CD4-positive, alpha-beta T cell treated with Interleukin-15 for 4 hours (primary cell): ENCODE results near the gene ZNF646.

Experiments
- DNase-seq: peaks from one replicate; pipeline ENCODE4 v3.0.0-alpha.2; 2020; ENCODE audit warnings: low spot score

The ZNF646 gene, protein sequence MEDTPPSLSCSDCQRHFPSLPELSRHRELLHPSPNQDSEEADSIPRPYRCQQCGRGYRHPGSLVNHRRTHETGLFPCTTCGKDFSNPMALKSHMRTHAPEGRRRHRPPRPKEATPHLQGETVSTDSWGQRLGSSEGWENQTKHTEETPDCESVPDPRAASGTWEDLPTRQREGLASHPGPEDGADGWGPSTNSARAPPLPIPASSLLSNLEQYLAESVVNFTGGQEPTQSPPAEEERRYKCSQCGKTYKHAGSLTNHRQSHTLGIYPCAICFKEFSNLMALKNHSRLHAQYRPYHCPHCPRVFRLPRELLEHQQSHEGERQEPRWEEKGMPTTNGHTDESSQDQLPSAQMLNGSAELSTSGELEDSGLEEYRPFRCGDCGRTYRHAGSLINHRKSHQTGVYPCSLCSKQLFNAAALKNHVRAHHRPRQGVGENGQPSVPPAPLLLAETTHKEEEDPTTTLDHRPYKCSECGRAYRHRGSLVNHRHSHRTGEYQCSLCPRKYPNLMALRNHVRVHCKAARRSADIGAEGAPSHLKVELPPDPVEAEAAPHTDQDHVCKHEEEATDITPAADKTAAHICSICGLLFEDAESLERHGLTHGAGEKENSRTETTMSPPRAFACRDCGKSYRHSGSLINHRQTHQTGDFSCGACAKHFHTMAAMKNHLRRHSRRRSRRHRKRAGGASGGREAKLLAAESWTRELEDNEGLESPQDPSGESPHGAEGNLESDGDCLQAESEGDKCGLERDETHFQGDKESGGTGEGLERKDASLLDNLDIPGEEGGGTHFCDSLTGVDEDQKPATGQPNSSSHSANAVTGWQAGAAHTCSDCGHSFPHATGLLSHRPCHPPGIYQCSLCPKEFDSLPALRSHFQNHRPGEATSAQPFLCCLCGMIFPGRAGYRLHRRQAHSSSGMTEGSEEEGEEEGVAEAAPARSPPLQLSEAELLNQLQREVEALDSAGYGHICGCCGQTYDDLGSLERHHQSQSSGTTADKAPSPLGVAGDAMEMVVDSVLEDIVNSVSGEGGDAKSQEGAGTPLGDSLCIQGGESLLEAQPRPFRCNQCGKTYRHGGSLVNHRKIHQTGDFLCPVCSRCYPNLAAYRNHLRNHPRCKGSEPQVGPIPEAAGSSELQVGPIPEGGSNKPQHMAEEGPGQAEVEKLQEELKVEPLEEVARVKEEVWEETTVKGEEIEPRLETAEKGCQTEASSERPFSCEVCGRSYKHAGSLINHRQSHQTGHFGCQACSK (N-terminal part only)

DNA sequence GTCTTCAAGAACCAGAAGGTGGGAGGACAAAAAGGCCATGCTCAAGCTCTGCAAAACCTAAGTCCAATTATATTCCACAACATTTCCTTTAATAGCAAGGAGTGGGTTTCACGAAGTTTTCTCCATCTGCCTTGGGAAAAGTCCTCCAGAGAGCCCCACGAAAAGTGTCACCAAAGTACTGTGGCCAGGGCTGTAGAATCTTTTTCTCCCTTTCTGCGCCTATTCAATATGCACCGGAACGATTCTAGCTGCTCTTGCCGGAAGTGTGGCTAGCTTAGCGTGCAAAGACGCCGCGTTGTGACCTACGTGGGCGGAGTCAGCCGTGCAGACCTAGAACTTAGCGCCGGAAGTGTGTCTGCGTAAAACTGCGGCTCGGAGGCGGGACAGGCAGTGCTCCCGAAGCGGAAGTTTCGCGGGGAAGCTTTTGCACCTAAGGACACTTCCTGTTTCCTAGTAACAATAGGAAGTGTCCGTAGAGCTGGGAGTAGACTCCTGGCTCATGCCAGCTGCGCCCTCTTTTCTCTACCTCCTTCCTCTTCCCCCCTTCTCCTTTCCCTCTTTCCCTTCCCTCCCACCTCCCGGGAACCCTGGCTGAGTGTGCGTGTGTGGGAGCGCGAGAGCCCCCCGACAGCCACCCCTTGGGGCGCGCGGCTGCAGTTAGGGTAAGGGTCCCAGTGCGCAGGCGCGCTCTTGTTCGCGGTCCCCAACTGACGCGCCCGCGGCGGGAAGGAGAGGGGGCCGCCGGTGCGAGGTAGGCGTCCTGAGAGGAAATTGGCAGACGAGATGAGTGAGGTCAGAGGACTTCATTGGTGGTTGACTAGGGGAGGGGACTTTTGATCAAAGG, at the start of gene ZNF646, which contains the start of gene ZNF668:
TSS of gene ZNF646 (plus strand) at position 453 of the 844 bp plus-strand sequence. CDS start 1,903 bp downstream, outside the sequence.
TSS of gene ZNF668 (minus strand) at position 271 of the 844 bp plus-strand sequence. CDS start 9,781 bp downstream, outside the sequence.
- peak; percentile 98 for DNase-seq

DNA sequence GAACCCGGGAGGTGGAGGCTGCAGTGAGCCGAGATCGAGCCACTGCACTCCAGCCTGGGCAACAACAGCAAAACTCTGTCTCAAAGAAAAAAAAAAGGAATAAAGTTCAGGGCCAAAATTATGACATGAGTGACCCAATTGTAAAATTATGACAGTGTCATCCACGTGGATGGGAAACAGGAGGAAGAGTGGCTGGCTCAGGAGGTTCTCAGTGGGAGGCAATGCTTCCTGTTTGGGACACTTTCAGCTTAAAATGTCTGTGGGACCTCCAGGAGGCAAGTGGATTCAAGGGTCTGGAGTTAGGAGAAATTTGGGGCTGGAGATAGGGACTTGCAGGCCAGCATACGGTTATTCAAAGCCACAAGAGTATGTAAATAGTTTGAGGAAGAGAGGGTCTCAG, 48.9 kb upstream of the ZNF646 start:
- no peak for DNase-seq

DNA sequence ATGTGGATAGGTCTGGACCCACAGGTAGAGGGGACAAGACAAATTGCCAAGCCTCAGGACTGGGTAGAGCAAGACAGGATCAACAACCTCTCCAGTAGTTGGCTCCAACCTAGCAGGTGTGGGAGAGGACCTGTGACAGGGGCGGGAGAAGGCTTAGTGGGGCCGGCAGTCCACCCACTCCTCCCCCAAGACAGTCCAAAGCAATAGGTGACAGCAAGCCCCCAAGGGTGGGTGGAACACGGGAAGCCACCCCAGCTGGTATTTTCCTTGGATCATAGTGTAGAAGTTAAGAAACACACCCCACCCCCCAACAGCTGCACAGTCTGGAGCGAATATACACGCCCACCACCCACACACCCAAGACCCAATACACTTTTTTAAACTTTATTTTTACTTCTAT, 45.0 kb upstream of the ZNF646 start:
- no peak for DNase-seq

DNA sequence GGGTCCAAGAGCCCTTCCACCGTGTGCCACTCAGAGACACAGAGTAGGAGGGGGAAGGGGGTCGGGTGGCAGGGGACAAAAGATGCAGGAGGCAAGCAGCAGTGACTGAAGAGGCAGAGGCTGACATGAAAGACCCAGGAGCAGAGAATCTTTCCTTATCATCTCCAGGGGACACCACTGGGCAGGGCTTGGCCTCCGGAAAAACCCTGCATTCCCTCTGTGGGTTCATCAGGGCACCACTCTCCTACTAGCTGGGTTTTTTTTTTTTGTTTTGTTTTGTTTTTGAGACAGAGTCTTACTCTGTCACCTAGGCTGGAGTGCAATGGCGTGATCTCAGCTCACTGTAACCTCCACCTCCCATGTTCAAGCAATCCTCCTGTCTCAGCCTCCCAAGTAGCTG, 42.9 kb upstream of the ZNF646 start:
- no peak for DNase-seq

DNA sequence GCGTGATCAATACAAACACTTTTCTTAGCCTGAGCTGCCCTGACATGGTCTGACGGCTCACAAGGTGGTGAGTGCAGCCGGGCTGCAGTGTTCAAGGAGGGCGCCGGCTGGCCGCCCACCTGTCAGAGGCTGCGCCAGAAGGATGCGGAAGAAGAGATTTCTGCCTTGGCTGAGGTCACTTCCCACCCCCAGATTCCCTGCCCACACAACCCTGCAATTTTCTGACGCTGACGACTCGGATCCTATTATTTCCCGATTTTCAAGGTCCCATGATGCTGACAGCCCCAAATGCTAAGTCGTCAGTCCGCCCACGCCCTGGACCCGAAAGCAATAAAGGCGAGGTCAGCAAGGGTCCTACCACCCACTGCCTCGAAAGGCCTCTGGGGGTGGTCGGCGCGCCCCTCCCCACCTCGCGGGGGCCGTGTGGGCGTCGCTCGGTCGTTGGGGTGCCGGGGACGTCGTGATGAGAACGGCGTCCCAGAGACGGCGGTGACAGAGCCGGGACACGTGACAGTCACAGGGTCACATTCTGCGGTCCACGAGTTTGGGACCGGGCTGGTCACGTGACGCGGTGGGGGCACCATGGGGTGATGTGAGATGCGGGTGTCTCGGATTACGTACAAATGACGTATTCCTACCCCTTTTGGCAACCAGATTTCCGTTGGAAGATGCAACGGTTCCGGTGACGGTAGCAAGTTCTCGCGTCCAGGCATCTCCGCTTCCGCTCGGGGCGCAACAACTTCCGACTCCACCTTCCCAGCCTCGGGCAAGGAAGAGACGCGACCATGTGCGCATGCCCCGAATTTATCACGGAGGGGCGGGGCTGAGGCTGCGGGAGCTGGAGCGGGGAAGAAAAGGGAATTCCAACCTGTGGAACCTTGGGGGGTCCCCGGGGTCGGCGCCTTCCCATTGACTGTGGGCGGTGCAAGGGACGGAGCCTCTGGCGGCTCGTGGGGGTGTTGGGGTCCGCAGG, 41.2 kb upstream of the ZNF646 start, which contains the start of gene STX4:
TSS of gene STX4 (plus strand) at position 823 of the 973 bp plus-strand sequence. CDS start 248 bp downstream, outside the sequence.
- peak; percentile 97 for DNase-seq

DNA sequence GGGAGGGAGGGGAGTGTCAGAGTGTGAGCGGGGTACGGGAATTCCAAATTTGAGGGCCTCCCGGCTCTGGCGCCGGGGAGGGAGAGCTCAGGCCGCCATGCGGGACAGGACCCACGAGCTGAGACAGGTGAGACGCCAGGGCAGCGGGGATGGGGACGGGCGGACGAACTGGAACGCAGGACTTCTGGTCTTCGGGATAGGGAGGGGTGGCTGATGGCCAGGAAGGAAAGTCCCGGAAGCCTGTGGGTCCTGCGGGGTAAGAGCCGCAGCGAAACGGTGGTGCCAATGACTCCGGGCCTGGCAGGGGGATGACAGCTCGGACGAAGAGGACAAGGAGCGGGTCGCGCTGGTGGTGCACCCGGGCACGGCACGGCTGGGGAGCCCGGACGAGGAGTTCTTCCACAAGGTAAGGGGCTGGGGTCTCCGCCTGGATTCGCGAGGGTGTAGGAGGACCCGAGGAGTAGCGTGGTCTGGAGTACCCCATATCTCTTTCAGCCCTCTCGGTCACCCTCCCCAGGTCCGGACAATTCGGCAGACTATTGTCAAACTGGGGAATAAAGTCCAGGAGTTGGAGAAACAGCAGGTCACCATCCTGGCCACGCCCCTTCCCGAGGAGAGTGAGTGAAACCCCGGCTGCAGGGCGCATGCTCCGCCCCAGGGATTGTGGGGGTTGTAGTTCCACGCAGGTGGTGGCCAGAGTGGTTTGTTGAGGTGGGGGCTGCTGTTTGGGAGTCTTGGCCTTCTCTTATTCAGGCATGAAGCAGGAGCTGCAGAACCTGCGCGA, 40.3 kb upstream of the ZNF646 start:
- DNase-seq: peak; percentile 82

DNA sequence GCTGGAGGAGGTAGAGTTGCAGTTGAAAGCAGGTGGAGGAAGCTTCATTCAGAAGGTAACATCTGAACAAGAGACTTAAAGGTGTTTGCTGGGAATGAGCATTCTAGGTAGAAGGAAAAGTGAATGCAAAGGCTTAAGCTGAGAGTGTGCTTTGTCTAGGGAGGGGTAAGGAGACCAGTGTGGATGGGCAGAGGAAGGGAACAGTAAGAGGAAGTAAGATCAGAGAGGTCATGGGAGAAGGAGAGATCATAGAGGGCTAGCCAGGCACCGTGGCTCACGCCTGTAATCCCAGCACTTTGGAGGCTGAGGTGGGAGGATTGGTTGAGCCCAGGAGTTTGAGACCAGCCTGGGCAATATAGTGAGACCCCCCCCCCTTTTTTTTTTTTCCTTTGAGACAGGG, 37.5 kb upstream of the ZNF646 start:
- DNase-seq: no peak

DNA sequence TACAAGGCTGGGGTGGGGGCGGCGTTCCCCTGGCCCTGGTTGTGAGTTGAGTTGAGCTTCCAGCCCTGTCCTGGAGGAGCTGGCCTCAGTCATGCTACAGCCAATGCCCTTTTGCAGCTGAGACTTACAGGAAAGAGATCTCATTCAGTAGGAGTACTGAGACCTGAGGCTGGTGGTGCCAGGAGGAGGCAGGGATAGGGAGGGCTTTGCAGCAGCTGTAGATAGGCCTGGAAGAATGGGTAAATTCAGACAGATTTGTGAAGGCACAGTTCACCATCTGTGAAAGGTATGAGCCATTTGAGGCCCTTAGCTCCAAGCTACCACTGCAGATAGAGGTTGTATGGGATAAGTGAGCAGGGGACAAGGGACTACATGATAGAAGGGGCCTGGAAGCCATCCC, 35.2 kb upstream of the ZNF646 start:
- no peak for DNase-seq

DNA sequence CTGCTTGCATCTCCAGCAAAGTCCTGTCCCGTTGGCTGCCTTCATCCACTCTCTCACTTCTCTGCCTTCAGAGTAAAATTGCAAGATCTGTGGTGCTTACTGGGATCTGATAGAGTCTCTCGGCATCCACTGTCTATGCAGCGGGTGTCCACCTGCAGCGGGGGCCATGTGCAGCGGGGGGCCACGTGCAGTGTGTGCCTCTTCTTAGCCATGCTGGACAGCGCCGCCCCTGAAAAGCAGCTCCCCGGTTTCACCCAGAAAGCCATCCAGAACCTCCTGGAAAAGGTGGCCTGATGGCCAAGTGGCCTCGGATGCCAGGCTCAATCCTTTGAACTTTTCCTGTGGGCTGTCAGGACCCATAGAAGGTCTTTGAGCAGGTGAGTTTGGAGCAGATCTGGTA, 31.4 kb upstream of the ZNF646 start:
- no peak for DNase-seq

DNA sequence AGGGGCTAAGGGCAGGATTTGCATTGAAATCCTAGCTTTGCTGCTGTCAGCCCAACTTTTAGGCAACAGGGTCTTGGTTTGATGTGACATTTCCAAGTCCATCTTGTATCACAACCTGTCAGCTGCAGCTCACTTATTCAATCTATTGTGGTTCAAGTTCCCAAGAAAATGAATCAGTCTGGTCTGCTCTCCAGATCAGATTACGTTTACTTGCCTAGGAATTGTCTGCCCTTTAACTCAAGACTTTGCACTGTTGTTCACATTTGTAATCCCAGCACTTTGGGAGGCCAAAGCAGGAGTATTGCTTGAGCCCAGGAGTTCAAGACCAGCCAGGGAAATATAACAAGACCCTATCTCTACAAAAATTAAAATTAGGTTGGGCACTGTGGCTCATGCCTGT, 30.9 kb upstream of the ZNF646 start:
- no peak for DNase-seq

DNA sequence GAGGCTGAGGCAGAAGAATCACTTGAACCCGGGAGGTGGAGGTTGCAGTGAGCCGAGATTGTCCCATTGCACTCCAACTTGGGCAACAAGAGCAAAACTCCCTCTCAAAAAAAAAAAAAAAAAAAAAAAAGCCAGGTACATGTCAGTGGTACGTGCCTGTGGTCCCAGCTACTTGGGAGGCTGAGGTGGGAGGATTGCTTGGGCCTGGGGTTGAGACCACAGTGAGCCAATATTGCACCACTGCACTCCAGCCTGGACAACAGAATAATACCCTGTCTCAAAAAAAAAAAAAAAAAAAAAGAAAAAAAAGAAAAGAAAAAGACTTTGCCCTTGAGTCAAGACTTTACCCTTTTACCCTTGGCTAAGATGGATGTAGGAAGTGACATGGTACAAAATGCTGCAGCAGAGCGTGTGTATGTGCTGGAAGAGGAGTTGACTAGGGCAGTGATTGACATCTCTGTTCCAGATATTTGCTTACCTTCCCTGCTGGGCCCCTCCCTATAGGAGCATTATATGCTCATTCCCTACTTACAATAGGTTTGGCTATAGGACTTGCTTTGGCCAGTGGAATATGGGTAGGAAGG, 30.2 kb upstream of the ZNF646 start:
- DNase-seq: no peak

DNA sequence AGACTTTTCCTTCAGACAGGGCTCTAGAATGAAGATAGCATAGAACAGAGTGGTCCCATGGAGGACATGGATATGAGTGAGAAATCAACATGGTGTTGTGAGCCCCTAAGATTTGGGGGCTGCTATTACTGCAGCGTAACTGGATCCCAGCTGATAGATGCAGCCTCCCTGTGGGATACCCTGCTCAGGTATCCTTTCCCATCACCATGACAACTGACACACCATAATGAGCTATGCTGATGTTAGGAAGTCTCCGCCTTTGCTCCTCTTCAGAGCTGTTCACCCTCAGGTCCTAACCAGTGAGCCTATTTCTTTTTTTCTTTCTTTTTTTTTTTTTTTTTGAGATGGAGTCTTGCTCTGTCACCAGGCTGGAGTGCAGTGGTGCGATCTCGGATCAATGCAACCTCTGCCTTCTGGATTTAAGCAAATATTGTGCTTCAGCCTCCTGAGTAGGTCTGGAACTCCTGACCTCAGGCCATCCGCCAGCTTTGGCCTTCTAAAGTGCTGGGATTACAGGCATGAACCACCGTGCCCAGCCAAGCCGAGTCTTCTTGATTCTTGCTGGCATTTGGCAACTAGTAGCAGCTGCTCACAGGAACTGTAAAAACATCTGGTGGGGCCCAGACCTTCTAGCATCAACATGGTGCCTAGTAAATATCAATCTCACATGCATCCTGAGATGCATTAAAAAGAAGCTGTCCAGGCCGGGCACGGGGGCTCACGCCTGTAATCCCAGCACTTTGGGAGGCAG, 23.8 kb upstream of the ZNF646 start:
- DNase-seq: no peak

DNA sequence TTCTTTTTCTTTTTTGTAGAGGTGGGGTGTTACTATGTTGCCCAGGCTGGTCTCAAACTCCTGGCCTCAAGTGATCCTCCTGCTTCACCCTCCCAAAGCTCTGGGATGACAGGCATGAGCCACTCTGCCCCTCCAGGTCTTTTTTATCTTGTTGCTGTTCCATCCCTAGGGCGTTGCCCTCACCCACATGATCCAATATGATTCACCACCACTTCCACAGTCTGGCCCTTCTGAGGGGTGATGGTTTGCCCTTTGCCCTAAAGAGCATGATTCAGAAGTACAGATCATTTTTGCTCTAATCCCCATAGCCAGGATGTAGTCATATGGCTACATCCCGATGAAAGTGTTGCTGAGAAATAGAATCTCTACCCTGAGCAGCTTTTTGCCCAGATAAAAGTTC, 22.1 kb upstream of the ZNF646 start:
- DNase-seq: no peak

DNA sequence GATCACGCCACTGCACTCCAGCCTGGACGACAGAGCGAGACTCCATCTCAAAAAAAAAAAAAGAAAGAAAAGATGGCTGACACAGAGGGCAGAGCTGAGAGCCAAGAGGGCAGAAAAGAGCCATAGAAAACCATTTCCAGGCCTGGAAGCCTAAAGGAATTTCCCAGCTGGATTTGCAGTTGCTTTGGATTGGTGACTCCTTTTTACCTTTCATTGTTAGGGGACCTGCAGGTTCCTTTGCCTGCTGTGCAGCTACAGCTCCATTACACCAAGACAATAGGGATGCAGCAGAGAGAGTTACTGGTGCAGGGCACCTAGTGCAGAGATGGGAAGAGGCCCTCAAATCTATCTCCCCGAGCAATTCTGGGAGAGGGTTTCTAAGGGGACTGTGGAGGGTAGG, 18.6 kb upstream of the ZNF646 start:
- no peak for DNase-seq

DNA sequence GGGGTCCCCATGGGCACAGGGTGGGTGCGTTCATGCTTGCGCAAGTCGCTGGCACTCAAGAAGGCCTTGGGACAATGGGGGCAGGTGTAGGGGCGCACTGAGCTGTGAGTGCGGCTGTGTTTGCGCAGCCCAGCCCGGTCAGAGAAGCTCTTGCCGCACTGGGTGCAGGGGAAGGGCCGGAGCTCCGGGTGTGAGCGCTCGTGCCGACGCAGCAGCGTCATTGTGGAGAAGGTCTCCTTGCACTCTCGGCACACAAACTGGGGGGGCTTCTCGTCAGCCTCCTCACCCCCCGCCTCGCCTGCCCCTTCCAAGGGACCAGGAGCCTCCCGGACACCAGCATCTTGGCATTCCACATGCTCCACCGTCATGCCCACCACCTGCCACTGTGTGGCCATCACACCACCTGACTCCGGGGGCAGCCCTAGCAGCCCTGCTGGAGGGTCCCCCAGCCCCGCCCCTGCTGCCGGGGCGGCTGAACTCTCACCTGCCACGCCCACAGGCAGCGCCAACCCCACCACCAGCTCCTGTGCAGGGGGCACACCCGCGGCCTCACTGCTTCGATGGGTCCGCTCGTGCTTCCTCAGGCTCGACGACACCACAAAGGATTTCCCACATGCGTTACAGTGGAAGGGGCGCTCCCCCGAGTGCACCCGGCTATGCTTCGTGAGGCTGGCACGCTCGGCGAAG, 13.0 kb upstream of the ZNF646 start:
- no peak for DNase-seq

DNA sequence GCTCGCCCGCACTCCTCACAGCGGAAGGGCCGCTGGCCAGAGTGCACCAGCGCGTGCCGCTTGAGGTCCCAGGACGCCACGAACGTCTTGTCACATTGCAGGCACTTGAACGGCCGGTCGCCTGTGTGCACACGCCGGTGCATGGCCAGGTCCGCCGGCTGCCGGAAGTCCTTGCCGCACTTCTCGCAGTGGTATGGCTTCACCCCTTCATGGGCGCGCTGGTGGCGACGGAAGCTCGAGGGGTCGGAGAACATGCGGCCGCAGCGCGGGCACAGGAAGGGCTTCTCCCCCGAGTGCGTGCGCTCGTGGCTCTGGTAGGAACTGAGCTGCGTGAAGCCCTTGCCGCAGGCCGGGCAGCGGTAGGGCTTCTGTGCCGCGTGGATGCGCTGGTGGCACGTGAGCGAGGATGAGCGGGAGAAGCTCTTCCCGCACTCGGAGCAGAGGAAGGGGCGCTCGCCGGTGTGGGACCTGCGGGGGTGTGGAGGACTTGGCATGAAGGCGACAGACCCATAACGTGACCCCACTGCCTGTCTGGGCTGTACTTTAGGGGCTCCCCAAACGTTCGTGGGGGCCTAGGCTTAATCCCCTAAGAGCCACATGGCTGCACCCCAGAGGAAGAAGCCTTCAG, 12.3 kb upstream of the ZNF646 start:
- no peak for DNase-seq

DNA sequence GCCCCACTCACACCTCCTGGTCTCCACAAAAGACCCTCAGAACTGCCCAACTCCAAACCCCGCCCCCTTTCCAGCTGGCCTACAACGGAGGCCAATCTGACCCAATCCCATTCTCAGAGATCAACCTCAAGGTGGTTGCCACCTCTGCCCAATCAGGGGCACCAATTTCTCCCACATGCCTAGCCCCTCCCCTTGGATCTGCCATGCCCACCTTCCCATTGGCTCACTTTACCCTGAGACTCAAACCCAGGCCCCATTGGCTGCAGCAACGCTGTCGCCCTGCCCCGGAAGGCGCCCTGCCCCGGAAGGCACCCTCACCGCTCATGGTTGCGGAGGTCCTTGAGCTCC, 10.8 kb upstream of the ZNF646 start:
- DNase-seq: no peak
